Measurements from ENCODE around the gene GUCA2A. TPM values are rescaled to one million over a fixed set of nuclear protein-coding genes. Genes with fewer than 3 reads are reported as not detected.
"Not testable (repeated sequence)": the region's sequence is repeated elsewhere in the genome, so short reads cannot be mapped to it uniquely, and the experiment has no call there.

The GUCA2A gene
- total and polyA plus RNA-seq, 2 experiments from 2014 or later, result 8.7 to 13.5 TPM

DNA sequence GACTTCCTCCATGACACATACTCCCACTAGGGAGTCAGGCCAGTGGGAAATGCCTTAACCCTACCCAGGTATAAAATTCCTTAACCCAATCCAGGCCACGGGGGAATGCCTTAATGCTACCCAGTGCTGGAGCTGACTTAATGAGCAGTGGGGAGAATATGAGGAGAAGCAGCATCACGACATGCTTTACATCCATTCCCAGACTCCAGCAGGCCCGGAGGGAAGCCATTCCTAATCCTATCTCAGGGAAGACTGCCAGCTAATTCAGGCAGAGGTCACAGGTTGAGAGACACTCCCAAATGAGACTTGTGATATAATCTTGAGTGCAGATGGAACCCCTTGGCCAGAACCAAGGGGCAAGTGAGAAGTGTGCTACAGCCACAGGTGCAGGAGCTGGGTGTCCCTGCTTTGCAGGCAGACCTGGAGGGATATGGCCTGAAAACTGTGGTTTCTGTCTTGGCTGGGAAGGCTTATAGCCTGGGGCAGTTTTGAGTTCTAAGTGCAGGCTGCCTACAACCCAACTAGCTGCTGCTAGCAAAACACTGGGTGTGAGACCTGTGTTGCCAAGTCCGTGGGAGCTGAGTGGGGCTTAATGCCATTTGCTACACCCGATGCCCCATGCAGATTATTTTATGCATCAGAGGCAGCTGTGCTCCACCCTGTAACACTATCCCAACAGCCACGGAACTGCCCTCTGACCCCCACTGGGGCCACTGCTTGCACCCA is 45.1 kb upstream of the GUCA2A start:
- Histone ChIP-seq H3K9me3 (ENCODE audit: low read depth) (no peaks in the 10 kb centered on the region), H3K4me2 (no peak overlapping the region), H3K36me3 (replicated peaks; ENCODE audit: insufficient read depth, low read depth) (no peaks in the 10 kb centered on the region), H2AFZ (no peak overlapping the region), H3K9me2 (replicated peaks; ENCODE audit: insufficient read depth) (no peaks in the 10 kb centered on the region), H3K4me1 (ENCODE audit: insufficient read depth) (peaks cover 8% of the 10 kb centered on the region), H3K27ac (no peak overlapping the region), H3K4me3 (no peak overlapping the region), H4K20me1 (ENCODE audit: insufficient read depth, poor library complexity, severe bottlenecking) (peaks cover 5% of the 10 kb centered on the region), H3K79me2 (peaks cover 79% of the 10 kb centered on the region), H3K27me3 (no peaks in the 10 kb centered on the region)
- WGBS (ENCODE audit: low lambda C conversion rate, missing lambda C conversion rate), result 70% methylated on average over 6 of the region's 6 CpGs
- TF ChIP-seq EZH2phosphoT487 (IDR thresholded peaks at IDR 0.05; ENCODE audit: low read depth, severe bottlenecking, unreplicated experiment) (no peak), EZH2 (IDR thresholded peaks at IDR 0.05; ENCODE audit: borderline replicate concordance) (no peak), CTCF (IDR thresholded peaks at IDR 0.05; ENCODE audit: poor library complexity) (no peak)
- DNase-seq (ENCODE audit: low spot score), result no peak

- H3K27me3 ChIP-seq; H3K36me3 ChIP-seq (replicated peaks; ENCODE audit: insufficient read depth, low read depth); H4K20me1 ChIP-seq (ENCODE audit: insufficient read depth, poor library complexity, severe bottlenecking); DNase-seq (ENCODE audit: low spot score); H3K4me3 ChIP-seq; H3K4me2 ChIP-seq; H3K9me3 ChIP-seq (ENCODE audit: low read depth); H3K27ac ChIP-seq; H3K9me2 ChIP-seq (replicated peaks; ENCODE audit: insufficient read depth); H3K4me1 ChIP-seq (ENCODE audit: insufficient read depth); H2AFZ ChIP-seq: not testable (repeated sequence)
- 99% methylated on average over 2 of the region's 2 CpGs for WGBS (ENCODE audit: low lambda C conversion rate, missing lambda C conversion rate)
- peaks cover 60% of the 10 kb centered on the region for H3K79me2 ChIP-seq
These were observed 42.4 kb upstream of the GUCA2A start for GRCh38 chr1:42206930-42207329.

GRCh38 chr1:42206164-42206563 is 41.6 kb upstream of the GUCA2A start:
- Histone ChIP-seq H3K9me2 (replicated peaks; ENCODE audit: insufficient read depth) (no peaks in the 10 kb centered on the region), H3K4me3 (no peak overlapping the region), H3K27ac (peak overlapping the region; percentile 18), H3K27me3 (no peaks in the 10 kb centered on the region), H3K36me3 (replicated peaks; ENCODE audit: insufficient read depth, low read depth) (no peaks in the 10 kb centered on the region), H3K4me1 (ENCODE audit: insufficient read depth) (no peaks in the 10 kb centered on the region), H2AFZ (no peak overlapping the region), H3K4me2 (no peak overlapping the region), H3K79me2 (peaks cover 52% of the 10 kb centered on the region), H3K9me3 (ENCODE audit: low read depth) (no peaks in the 10 kb centered on the region), H4K20me1 (ENCODE audit: insufficient read depth, poor library complexity, severe bottlenecking) (peaks cover 5% of the 10 kb centered on the region)
- 64% methylated on average over 3 of the region's 3 CpGs for WGBS (ENCODE audit: low lambda C conversion rate, missing lambda C conversion rate)
- DNase-seq (ENCODE audit: low spot score), result peak; percentile 19
- TF ChIP-seq CTCF (IDR thresholded peaks at IDR 0.05; ENCODE audit: poor library complexity) (no peak), EZH2 (IDR thresholded peaks at IDR 0.05; ENCODE audit: borderline replicate concordance) (no peak), EZH2phosphoT487 (IDR thresholded peaks at IDR 0.05; ENCODE audit: low read depth, severe bottlenecking, unreplicated experiment) (no peak)

DNA sequence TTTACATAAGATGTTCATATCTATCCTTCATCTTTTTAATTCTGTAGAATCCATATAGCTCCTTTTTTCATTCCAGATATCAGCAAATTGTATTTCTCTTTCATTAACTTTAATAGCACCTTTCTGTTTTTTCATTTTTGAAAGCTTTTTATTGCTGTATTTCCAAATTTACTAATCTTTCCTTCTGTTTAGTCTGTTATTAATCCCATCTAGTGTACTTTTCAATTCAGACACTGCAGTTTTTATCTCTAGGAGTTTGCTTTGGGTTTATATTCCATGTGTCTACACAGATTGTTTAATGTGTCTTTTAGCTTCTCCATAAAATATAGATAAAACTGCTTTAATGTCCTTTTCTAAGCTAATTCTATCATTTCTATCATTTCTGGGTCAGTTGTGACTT is 37.4 kb upstream of the GUCA2A start:
- TF ChIP-seq EZH2phosphoT487 (IDR thresholded peaks at IDR 0.05; ENCODE audit: low read depth, severe bottlenecking, unreplicated experiment), result no peak
- no peak for TF ChIP-seq CTCF (IDR thresholded peaks at IDR 0.05; ENCODE audit: poor library complexity)
- no peak for TF ChIP-seq EZH2 (IDR thresholded peaks at IDR 0.05; ENCODE audit: borderline replicate concordance)
- no peaks in the 10 kb centered on the region for H3K9me2 ChIP-seq (replicated peaks; ENCODE audit: insufficient read depth)
- no peaks in the 10 kb centered on the region for H4K20me1 ChIP-seq (ENCODE audit: insufficient read depth, poor library complexity, severe bottlenecking)
- peaks cover 22% of the 10 kb centered on the region for H3K79me2 ChIP-seq
- H3K4me3 ChIP-seq, result no peak overlapping the region
- H3K4me1 ChIP-seq (ENCODE audit: insufficient read depth), result no peaks in the 10 kb centered on the region
- H3K4me2 ChIP-seq, result no peak overlapping the region
- H3K9me3 ChIP-seq (ENCODE audit: low read depth), result no peaks in the 10 kb centered on the region
- no peaks in the 10 kb centered on the region for H3K27me3 ChIP-seq
- no peak for DNase-seq (ENCODE audit: low spot score)
- H3K27ac ChIP-seq, result no peak overlapping the region
- no peaks in the 10 kb centered on the region for H3K36me3 ChIP-seq (replicated peaks; ENCODE audit: insufficient read depth, low read depth)
- H2AFZ ChIP-seq, result no peak overlapping the region
